Uterus (tissue), 4 donors: Measurements from ENCODE around the gene METTL26. TPM values are rescaled to one million over a fixed set of nuclear protein-coding genes. Genes with fewer than 3 reads are reported as not detected.

ENCODE experiments used
- DNase-seq, 2 donors: peaks; one replicate each; pipeline ENCODE4 v3.0.0-alpha.2; 2019 to 2020
- H3K27ac ChIP-seq, 2 donors: fragments of 200-600 bp; sonication (generic); 1 replicate in 1 of 2; 2 replicates in 1 of 2; pipeline ENCODE4 v1.5.1; 2016 to 2018
- H3K27me3 ChIP-seq, 2 donors: fragments of 200-600 bp; sonication (generic); one replicate each; pipeline ENCODE4 v1.5.1; 2018 to 2019; ENCODE audit warnings: control low read depth in 1 of 2
- H3K36me3 ChIP-seq, 2 donors: fragments of 200-600 bp; sonication (generic); one replicate each; pipeline ENCODE4 v1.5.1; 2019; ENCODE audit warnings: control low read depth in 1 of 2
- H3K4me1 ChIP-seq, 2 donors: fragments of 200-600 bp; sonication (generic); one replicate each; pipeline ENCODE4 v1.5.1; 2018 to 2019; ENCODE audit warnings: control low read depth in 1 of 2
- H3K4me3 ChIP-seq, 2 donors: fragments of 200-600 bp; sonication (generic); 1 replicate in 1 of 2; 2 replicates in 1 of 2; pipeline ENCODE4 v1.5.1; 2018 to 2019; ENCODE audit warnings: mild to moderate bottlenecking in 1 of 2
- H3K9me3 ChIP-seq, 2 donors: fragments of 200-600 bp; sonication (generic); one replicate each; pipeline ENCODE4 v1.5.1; 2019; ENCODE audit warnings: control low read depth in 1 of 2
- POLR2A ChIP-seq, 2 donors: fragments of 450-650 bp; IDR thresholded peaks; one replicate each; pipeline ENCODE4 v1.6.1; 2016; ENCODE audit warnings: antibody characterized with exemption in 2 of 2, mild to moderate bottlenecking in 1 of 2, moderate library complexity in 1 of 2
- intact Hi-C: fragments of 100-400 bp; cut with DNase I; formaldehyde crosslinking; loops from one replicate; pipeline ENCODE4 v1.15.1; 2023; ENCODE audit warnings: low total_unique reads
- total RNA-seq, 4 donors: library from RNA; depleted of rRNA in 3 of 4; stranded (reverse); fragments of >200 nt in 3 of 4; gene quantifications; one replicate each; pipeline versions ENCODE4 v1.1.0 to v1.2.4, GENCODE V29; 2014 to 2023
- TF ChIP-seq, protein P1 (sequence below), 4 experiments: fragments of 200-600 bp in 2 of 4; fragments of 450-650 bp in 2 of 4; sonication (generic) in 2 of 4; IDR thresholded peaks; one replicate each; pipeline ENCODE4 v1.5.1; 2016 to 2019; ENCODE audit warnings: antibody characterized with exemption in 4 of 4, mild to moderate bottlenecking in 2 of 4, moderate library complexity in 1 of 4
- donor health status: DM: yes; HTN: yes; CAD: no.

METTL26 gene
- total RNA-seq, 4 donors from 2014 or later = 29.5 to 171 (median 97.1) TPM

DNA sequence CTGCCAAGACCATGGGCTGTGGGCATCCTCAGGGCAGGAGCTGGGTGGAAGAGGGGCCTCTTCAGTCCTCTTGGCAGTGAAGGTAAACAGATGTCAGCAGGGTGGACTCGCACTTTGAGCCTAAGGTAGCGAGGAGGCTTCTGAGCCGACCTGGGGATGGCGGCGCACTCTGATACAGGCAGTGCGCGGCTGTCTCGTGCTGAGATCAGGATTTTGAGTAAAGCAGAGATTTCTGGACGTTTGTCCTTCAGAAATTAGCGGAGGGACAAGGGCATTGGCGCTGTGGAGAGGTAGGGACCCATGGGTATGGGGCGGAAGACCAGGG, 39.4 kb downstream of the METTL26 start:
- Histone ChIP-seq H3K4me3 (no peak overlapping the region), H3K4me1 (no peaks in the 10 kb centered on the region), H3K27me3 (no peaks in the 10 kb centered on the region), H3K27ac (no peak overlapping the region), H3K36me3 (no peaks in the 10 kb centered on the region), H3K9me3 (no peaks in the 10 kb centered on the region)
- TF ChIP-seq, protein P1, sequence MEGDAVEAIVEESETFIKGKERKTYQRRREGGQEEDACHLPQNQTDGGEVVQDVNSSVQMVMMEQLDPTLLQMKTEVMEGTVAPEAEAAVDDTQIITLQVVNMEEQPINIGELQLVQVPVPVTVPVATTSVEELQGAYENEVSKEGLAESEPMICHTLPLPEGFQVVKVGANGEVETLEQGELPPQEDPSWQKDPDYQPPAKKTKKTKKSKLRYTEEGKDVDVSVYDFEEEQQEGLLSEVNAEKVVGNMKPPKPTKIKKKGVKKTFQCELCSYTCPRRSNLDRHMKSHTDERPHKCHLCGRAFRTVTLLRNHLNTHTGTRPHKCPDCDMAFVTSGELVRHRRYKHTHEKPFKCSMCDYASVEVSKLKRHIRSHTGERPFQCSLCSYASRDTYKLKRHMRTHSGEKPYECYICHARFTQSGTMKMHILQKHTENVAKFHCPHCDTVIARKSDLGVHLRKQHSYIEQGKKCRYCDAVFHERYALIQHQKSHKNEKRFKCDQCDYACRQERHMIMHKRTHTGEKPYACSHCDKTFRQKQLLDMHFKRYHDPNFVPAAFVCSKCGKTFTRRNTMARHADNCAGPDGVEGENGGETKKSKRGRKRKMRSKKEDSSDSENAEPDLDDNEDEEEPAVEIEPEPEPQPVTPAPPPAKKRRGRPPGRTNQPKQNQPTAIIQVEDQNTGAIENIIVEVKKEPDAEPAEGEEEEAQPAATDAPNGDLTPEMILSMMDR (IDR thresholded peaks at IDR 0.05) = no peak
- no peak for TF ChIP-seq POLR2A (IDR thresholded peaks at IDR 0.05)
- DNase-seq = no peak
- intact Hi-C loops = no loop called here

DNA sequence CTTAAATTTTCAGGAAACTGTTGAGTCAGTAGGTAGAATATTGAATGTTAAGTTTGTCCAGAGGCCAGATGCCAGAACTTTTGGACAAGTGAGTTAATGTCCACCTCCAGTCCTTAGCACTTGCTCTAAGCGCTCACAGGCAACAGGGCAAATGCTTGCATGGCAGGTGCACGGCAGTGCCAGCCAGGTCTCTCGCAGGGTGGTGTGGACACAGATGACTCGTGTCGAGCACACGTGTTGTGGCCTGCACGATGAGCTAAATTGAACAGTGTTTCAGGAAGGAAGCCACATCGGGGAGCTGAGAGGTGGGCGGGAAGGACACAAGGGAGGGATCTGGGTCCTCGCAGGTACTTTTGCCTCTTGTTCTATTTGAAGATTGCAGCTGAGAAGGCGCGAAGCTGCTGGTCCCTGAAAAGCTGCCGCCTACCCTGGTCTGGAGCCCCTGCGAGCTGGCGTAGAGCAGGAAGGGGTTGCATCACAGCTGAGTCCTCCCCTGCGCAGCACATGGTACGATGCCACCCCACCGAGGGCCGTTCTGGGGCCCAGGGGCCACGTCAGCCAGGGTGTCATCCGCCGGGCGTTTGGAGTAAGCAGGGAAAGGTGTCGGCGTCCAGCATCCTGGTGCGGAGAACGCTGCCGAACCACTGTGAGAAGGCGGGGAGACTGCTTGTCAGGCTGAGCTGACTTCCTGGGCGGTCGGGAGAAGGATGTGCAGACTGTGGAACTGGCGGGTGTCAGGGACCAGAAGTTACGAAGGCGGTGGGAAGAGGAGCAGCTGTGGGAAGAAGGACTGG, 40.0 kb downstream of the METTL26 start:
- H3K36me3 ChIP-seq = no peaks in the 10 kb centered on the region
- DNase-seq = no peak
- intact Hi-C loops = no loop called here

DNA sequence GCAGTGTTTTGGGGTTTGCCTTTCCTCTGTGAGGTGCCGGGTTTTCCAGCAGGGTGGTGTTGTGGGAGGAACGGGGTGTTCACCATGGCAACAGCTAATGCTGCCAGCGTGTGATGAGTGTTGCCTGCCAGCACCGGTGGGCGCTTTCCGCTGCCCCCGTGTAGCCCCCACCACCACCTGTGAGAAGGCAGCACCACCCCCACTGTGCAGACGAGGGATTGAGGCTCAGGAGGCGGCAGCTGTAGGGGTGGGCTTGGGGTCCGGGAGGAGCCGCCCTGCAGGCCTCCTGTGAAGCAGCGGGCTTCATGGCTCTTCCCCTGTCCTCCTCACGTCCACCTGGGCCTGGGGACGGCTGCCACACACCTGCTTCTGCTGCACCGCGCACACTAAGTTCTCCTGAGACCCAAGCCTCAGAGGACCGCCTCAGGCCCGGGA, 41.0 kb downstream of the METTL26 start:
- Histone ChIP-seq H3K4me3 (no peak overlapping the region), H3K36me3 (no peaks in the 10 kb centered on the region), H3K27me3 (no peaks in the 10 kb centered on the region), H3K4me1 (peaks cover 0 to 5% of the 10 kb centered on the region in 2 donors), H3K9me3 (no peaks in the 10 kb centered on the region), H3K27ac (no peak overlapping the region)
- TF ChIP-seq, protein P1 (IDR thresholded peaks at IDR 0.05) = no peak
- no peak for TF ChIP-seq POLR2A (IDR thresholded peaks at IDR 0.05)
- DNase-seq = no peak
- intact Hi-C loops = no loop called here

More for the DNA sequence above, 40.0 kb downstream of the METTL26 start:
- H3K27me3 ChIP-seq = no peaks in the 10 kb centered on the region
- no peak overlapping the region for H3K27ac ChIP-seq
- H3K4me3 ChIP-seq = no peak overlapping the region
- H3K9me3 ChIP-seq = no peaks in the 10 kb centered on the region
- peaks cover 0 to 3% of the 10 kb centered on the region in 2 donors for H3K4me1 ChIP-seq
- no peak for TF ChIP-seq POLR2A (IDR thresholded peaks at IDR 0.05)
- TF ChIP-seq, protein P1 (IDR thresholded peaks at IDR 0.05) = no peak

DNA sequence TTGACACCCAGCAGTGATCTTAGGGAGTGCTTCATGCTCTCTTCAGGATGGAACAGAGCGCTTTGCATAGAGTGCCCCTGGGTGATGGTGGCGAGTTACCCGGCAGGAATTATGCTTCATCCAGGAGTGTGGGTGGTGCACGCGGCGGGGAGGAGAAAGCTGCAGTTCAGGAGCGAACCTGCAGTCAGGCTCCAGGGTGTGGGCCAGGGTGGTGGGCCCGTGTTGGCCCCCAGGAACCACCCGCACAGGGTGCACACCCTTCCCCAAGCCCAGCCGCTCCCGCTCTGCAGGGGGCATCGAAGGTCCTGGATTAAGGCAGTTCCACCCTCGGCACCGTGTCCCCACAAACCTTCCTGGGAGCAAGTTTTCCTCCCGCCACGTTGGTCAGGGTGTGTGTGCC, 42.3 kb downstream of the METTL26 start:
- H3K27ac ChIP-seq = no peak overlapping the region
- H3K4me3 ChIP-seq = no peak overlapping the region
- TF ChIP-seq POLR2A (IDR thresholded peaks at IDR 0.05) = no peak
- TF ChIP-seq, protein P1 (IDR thresholded peaks at IDR 0.05) = no peak
- no peak for DNase-seq
- H3K36me3 ChIP-seq = no peaks in the 10 kb centered on the region
- intact Hi-C loops = no loop called here
- H3K9me3 ChIP-seq = no peaks in the 10 kb centered on the region
- no peaks in the 10 kb centered on the region for H3K27me3 ChIP-seq
- peaks cover 0 to 5% of the 10 kb centered on the region in 2 donors for H3K4me1 ChIP-seq

DNA sequence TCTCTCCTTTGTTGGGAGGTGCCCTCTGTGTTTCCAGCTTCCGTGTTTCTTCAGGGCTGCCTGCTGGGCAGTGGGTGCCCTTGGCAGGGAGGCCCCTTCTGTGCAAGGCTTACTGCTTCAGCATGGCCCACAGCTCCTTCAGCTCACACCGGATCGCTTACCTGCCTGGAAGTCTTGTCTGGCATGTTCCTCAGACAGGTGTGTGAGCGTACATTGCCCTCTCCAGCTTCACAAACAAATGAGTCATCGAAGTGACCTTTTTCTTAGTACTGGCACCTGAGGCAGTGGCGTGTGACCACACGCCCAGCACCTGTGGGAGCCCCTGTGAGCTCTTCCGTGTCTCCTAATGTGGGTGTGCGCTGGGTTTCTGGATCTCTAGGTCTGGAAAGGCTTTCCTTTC, 42.7 kb downstream of the METTL26 start:
- Histone ChIP-seq H3K4me3 (no peak overlapping the region), H3K27me3 (no peaks in the 10 kb centered on the region), H3K4me1 (peaks cover 0 to 8% of the 10 kb centered on the region in 2 donors), H3K36me3 (no peaks in the 10 kb centered on the region), H3K27ac (no peak overlapping the region), H3K9me3 (no peaks in the 10 kb centered on the region)
- no peak for DNase-seq
- intact Hi-C loops = no loop called here
- TF ChIP-seq, protein P1 (IDR thresholded peaks at IDR 0.05) = no peak
- TF ChIP-seq POLR2A (IDR thresholded peaks at IDR 0.05) = no peak
